DOHH2 (cell line): ENCODE results near the gene TAS2R19.
"Not testable (repeated sequence)": the region's sequence is repeated elsewhere in the genome, so short reads cannot be mapped to it uniquely, and the experiment has no call there.

Experiments used
- H3F3A ChIP-seq: fragments of 200-600 bp; sonication (generic), shearing (Covaris generic); 2 replicates; pipeline ENCODE4 v1.6.0; 2016; ENCODE audit warnings: antibody characterized with exemption, mild to moderate bottlenecking; ENCODE audit not compliant: control insufficient read depth, insufficient read depth
- H3K27ac ChIP-seq: fragments of 200-600 bp; sonication (generic); 2 replicates; pipeline ENCODE4 v1.5.1; 2014; ENCODE audit warnings: low read depth, mild to moderate bottlenecking, low read length, moderate library complexity
- H3K27me3 ChIP-seq: fragments of 200-600 bp; sonication (generic); 2 replicates; pipeline ENCODE4 v1.6.1; 2014; ENCODE audit warnings: mild to moderate bottlenecking, low read length, mixed read lengths; ENCODE audit not compliant: control insufficient read depth
- H3K36me3 ChIP-seq: fragments of 200-600 bp; sonication (generic); 2 replicates; pipeline ENCODE4 v1.6.1; 2014; ENCODE audit warnings: mild to moderate bottlenecking, low read length, moderate library complexity, mixed read lengths; ENCODE audit not compliant: control insufficient read depth
- H3K4me1 ChIP-seq: fragments of 200-600 bp; sonication (generic); 2 replicates; pipeline ENCODE4 v1.6.1; 2014; ENCODE audit warnings: mild to moderate bottlenecking, low read length, mixed read lengths; ENCODE audit not compliant: control insufficient read depth
- H3K4me2 ChIP-seq: fragments of 200-600 bp; sonication (generic); 2 replicates; pipeline ENCODE4 v1.6.0; 2014; ENCODE audit warnings: mild to moderate bottlenecking, low read length, moderate library complexity
- H3K4me3 ChIP-seq: fragments of 200-600 bp; sonication (generic); 2 replicates; pipeline ENCODE4 v1.5.1; 2014; ENCODE audit warnings: mild to moderate bottlenecking, low read length, mixed read lengths
- H3K79me2 ChIP-seq: fragments of 200-600 bp; sonication (generic); 2 replicates; pipeline ENCODE4 v1.6.1; 2014; ENCODE audit warnings: mild to moderate bottlenecking, low read length, mixed read lengths; ENCODE audit not compliant: control insufficient read depth
- H3K9me2 ChIP-seq: fragments of 200-600 bp; sonication (generic); replicated peaks from 2 replicates; pipeline ENCODE4 v1.6.1; 2014; ENCODE audit warnings: mild to moderate bottlenecking, low read length, mixed read lengths; ENCODE audit not compliant: control insufficient read depth
- H3K9me3 ChIP-seq: fragments of 200-600 bp; sonication (generic); 2 replicates; pipeline ENCODE4 v1.6.1; 2014; ENCODE audit warnings: antibody characterized with exemption, low read length, mixed read lengths; ENCODE audit not compliant: control insufficient read depth, insufficient read depth
- H4K20me1 ChIP-seq: fragments of 200-600 bp; sonication (generic); 2 replicates; pipeline ENCODE4 v1.6.0; 2014; ENCODE audit warnings: low read depth, mild to moderate bottlenecking, antibody characterized with exemption, low read length, moderate library complexity; ENCODE audit not compliant: control insufficient read depth, insufficient read depth
- CTCF ChIP-seq: fragments of 200-600 bp; sonication (generic); IDR thresholded peaks from one replicate; pipeline ENCODE4 v1.5.1; 2014; ENCODE audit warnings: antibody characterized with exemption, mild to moderate bottlenecking, low read depth, low read length; ENCODE audit not compliant: poor library complexity, severe bottlenecking
- EZH2phosphoT487 ChIP-seq: fragments of 200-600 bp; sonication (generic); IDR thresholded peaks from 2 replicates; pipeline ENCODE4 v1.6.1; 2017; ENCODE audit warnings: borderline replicate concordance, mild to moderate bottlenecking, antibody characterized with exemption, low read length, moderate library complexity, mixed read lengths

Gene TAS2R19

GRCh38 chr12:11059041-11059440 lies 36.6 kb upstream of the TAS2R19 start:
- Histone ChIP-seq H3K79me2 (no peaks in the 10 kb centered on the region), H3K4me1 (no peaks in the 10 kb centered on the region), H3K27me3 (no peaks in the 10 kb centered on the region), H3K9me3 (no peaks in the 10 kb centered on the region), H3K4me3 (no peak overlapping the region), H4K20me1 (no peaks in the 10 kb centered on the region), H3F3A (no peaks in the 10 kb centered on the region), H3K27ac (no peak overlapping the region), H3K4me2 (no peak overlapping the region), H3K36me3 (no peaks in the 10 kb centered on the region), H3K9me2 (no peaks in the 10 kb centered on the region)
- TF ChIP-seq EZH2phosphoT487 (no peak), CTCF (no peak)

- Histone ChIP-seq H3K27me3 (no peaks in the 10 kb centered on the region), H4K20me1 (no peaks in the 10 kb centered on the region), H3K9me2 (no peaks in the 10 kb centered on the region), H3F3A (no peaks in the 10 kb centered on the region), H3K9me3 (peaks cover 4% of the 10 kb centered on the region; the same call in 1 of the 2 replicates), H3K4me2 (no peak overlapping the region), H3K36me3 (no peaks in the 10 kb centered on the region), H3K27ac (no peak overlapping the region), H3K79me2 (no peaks in the 10 kb centered on the region), H3K4me3 (no peak overlapping the region), H3K4me1 (no peaks in the 10 kb centered on the region)
- no peak for TF ChIP-seq EZH2phosphoT487
- TF ChIP-seq CTCF, result no peak
Observed at GRCh38 chr12:11055306-11055705, 32.9 kb upstream of the TAS2R19 start.

GRCh38 chr12:11049806-11050531 lies 27.5 kb upstream of the TAS2R19 start:
- H3K36me3 ChIP-seq, H3K4me2 ChIP-seq, H3K27me3 ChIP-seq, H3K9me2 ChIP-seq, H3F3A ChIP-seq, H3K9me3 ChIP-seq, H3K4me1 ChIP-seq, H3K4me3 ChIP-seq, H3K27ac ChIP-seq, H3K79me2 ChIP-seq, H4K20me1 ChIP-seq: not testable (repeated sequence)

GRCh38 chr12:11041366-11041765 lies 18.9 kb upstream of the TAS2R19 start:
- H3K4me1 ChIP-seq, H3K36me3 ChIP-seq, H3F3A ChIP-seq, H3K27me3 ChIP-seq, H3K4me2 ChIP-seq, H3K27ac ChIP-seq, H3K9me3 ChIP-seq, H3K79me2 ChIP-seq, H3K4me3 ChIP-seq, H4K20me1 ChIP-seq, H3K9me2 ChIP-seq: not testable (repeated sequence)
